T-helper 2 cell (primary cell): ENCODE measurements around the gene PRICKLE4.

Source experiments
- DNase-seq, 5 experiments: peaks; one replicate each; pipeline versions ENCODE4 v3.0.0 to v3.0.0-alpha.2; 2012 to 2022
- total RNA-seq, 2 donors: gene quantifications; one replicate each; lab custom pipeline; 2026; lab: John Stamatoyannopoulos, UW

PRICKLE4 gene, protein sequence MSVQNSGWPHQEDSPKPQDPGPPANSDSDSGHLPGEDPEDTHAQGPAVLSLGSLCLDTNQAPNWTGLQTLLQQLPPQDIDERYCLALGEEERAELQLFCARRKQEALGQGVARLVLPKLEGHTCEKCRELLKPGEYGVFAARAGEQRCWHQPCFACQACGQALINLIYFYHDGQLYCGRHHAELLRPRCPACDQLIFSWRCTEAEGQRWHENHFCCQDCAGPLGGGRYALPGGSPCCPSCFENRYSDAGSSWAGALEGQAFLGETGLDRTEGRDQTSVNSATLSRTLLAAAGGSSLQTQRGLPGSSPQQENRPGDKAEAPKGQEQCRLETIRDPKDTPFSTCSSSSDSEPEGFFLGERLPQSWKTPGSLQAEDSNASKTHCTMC
- 0 reads per million in 2 donors for total RNA-seq

DNA sequence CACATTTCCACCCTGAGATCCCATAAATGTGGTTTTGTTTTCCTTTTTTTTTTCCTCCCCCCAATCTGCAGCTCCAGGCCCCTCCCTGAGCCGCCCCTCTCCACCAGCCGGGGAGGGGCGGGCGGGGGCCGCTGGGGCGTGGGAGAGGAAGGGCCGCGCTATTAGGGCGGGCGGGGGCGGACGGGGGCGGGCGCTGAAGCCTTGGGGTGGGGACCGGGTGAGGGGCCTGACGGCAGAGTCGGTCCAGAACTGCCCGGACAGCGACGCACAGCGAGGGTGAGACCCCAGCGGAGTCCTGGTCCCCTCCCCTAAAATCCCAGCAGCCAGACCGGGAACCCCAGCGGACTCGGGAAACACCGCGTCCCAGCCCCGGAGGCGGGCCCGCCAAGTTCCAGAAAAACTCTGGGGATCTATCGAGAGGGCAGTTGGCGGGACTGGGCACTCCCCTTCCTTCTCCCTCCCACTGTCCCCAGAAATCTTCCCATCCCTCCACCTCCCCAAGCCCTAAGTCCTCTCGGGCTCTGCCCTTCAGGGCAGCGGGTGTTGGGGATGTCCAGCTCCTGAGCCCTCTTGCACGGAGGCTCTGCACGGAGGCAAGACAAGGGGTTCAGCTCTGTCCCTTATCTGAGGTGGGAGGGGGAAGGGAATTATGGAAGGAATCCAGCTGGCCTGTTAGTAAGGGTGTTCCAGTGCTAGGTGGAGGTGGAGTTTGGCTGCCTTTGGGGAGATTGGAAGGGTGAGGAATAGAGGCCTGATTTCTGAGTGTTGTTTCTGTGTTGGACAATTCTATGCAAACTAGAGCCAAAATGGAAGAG is at the start of gene PRICKLE4:
Gene PRICKLE4, plus strand, starts transcription at position 232 of the 815 bp plus-strand sequence. CDS start 2,692 bp downstream, outside the sequence.
- no peak for DNase-seq

DNA sequence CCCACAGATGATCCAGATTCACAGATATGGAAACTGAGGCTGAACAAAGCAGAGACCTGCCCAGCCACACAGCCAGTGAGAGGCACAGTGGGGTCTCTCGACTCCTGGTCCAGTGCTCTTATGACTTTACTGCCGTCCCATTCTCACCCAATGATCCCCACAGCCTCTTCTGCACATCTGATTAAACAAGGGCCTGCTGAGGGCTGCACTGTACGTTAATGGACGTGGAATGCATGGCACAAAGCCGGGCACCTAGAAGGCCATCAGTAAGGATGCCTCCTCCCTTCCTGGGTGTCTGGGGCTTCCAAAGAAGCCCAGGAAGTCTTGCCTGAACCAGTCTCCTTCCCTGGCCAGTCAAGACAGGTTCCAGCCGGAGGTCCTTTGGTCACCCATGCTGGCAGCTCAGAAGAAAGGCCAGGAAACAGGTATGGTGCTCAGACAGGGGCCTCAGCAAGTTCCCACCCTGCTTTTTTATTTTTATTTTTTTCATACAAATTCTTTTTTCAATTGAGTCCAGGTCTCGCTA is 49.0 kb upstream of the PRICKLE4 start:
- DNase-seq = no peak

DNA sequence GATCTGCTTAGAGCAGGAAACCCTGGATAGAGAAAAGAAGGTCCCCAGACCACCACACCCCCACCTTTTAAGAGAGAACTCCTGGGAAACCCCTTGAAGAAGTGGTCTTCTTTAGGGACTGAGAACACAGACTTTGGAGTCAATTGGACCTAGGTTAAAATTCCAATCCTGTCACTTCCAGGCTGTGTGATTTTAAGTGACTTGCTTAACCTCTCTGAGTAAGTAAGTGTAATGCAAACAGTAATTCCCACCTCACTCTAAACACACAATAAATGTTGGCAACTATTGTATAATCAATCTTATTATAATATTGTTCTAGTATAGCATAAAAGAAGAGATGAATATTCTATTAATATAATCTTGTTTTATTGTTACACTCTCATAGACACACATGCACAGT is 48.4 kb upstream of the PRICKLE4 start:
- no peak for DNase-seq

DNA sequence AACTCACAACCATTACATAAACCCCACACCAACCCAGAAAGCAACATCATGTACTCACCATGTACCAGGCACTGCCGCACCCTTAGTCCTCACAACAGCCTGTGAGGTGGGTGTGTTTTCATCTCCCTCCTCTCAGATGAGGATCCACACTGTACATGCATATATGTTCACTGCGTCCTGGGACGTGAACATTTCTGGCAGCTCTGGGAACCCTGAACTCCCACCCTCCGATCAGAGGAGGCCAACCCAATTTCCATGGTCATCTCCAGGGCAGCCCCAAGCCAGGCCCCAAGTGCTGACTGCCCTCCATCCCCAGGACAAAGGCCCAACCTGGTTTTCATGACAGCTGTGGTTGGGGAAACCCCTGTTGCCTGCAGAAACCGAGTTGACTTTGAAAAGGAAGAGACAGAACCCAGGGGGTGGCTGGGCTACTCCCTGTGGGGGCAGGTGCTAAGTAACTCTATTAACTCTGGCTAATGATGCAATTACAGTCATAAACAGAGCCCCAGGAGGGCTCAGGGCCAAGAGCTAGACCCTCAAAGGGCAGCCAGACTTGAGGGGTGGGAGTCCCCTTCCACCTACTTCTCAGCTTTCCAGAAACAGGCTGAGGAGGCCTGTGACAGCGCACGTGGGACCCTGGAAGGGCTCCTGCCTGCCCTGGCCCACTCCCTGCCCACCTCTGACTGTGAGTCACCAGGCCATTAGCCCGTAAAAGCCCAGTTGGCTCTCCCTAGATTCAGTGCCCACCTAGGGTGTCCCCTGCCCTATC is 47.8 kb upstream of the PRICKLE4 start:
- DNase-seq = peak in 4 of 5 experiments; percentile 23 to 79 (median 55)

DNA sequence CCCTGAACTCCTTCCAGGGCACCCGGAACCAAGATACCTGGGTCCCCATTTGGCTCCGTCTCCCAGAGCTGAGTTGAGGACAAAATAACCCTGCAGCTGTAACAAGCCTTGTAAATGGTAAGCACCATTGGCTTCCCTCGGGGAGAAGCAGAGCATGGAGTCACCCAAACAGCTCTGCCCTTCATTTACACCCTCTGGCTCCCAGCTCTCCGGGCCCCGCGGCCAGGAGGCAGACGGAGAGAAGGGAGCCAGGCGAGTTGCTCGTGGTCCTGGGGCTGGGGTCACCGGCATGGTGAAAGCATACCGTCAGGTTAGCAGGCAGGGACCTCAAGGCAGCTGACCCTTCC is 47.2 kb upstream of the PRICKLE4 start:
- no peak for DNase-seq

DNA sequence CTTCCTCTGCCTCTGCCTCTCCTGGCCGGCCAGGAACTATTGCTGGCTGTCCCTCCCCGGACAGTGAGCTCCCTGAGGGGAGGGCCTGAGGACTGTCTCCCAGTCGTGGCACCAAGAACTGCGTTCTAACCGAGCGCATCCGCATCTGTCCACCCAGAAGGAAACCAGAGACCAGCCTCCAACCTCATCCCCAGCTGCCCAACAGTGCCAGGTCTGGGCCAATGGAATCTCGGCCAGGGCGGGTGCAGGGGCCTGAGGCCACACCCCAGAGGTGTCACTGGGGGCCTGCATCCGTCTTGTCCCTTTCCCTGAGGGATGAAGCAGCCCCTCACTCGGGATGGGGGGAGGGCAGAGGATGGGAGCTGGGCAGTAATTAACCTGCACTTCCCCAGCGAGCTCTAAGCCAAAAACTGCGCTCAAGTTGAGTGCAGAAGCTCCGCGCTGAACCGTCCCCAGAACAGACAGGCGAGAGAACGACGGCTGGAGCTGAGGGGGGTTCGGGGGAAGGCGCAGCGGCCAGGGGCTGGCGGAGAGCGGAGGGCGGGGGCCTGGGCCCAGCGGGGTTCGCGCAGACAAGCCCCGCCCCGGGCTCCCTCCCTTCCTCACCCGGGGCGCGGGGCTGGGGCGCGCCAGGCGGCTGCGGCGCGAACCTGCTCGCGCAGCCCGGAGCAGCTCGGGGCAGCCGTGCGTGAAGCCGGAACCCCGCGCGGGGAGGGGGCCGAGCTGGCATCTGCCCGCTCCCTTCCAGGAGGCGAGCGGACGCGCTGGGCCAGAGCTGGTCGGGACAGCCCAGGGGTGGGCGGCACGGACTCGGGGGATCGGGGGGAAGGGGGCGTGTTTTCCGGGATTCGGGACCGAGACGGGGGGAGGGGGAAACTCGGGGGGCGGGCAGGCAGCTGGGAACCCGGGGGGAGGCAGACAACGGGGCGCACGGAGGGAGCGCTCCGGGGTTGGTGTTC is 46.6 kb upstream of the PRICKLE4 start:
- DNase-seq = peak; percentile 26 to 83 (median 65)

DNA sequence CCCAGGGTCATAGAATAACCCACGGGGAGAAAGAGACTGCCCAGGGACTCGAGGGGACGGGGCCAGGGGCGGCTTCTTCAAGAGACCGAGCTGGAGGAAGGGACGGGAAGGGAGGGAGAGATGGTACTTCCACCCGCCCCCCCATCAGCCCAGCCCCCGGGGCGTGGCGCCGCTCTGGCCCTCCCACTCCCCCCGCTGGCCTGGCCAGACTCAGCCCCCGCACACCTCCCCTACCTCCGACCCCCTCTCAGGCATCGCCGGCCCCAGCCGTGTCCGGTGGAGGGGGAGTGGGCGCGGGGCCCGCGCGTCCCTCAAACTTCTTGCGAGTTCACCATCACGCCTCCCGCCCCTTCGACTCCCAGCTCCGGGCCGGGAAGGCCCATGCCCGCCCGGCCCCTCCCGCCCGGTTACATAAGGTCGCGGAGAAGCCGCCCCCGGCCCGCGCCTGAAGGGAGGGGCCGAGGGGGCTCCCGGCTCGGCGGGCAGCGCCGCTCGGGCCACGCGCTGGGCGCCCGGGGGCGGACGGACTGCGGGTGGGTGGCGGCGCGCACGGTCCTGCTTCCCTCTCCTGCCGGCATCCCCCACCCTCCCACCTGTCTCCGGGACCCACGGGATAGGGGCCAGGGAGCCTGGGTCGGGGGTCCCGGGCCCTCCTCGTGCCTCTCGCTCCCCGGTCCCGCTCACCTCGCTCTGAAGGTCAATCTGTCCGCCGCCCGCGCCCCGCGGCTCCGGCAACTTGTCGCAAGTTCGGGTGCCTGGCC is 45.7 kb upstream of the PRICKLE4 start:
- peak; percentile 49 to 74 (median 57) for DNase-seq

DNA sequence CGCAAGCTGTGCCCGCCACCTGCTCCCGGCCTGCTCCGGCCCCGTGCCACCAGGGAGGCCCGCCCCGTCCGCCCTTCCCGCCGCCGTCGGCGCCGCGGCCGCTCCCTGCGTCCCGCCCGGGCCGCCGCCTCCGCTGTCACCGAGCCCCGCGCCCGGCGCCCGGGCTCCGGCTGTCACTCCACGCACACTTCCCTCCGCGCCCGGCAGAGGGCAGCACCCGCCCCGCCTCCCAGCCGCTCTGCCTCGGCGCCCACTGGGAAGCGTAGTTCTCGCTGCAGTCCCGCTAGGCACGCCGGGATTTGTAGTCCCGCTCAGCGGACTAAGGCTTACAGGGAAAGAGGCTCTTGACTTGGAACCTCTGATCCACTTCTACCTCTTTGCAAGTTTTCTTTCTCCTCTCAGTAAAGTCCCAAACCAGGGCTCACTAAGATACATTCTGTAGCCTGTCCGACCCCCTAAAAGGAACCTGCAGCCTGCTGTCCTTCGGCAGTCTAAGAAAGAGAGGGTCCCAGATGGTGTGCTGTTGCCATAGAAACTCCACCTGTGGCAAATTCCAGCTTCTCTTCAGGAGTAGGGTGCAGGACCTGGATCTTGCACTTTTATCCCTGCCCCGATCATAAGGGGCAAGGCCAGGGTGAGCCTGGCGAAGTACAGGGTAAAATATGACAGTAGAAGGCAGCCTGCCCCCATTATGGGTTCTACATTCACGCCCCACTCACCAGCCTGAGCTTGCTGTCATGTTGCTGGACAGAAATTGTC is 45.0 kb upstream of the PRICKLE4 start, which contains the start of gene TFEB:
Gene TFEB, minus strand, starts transcription at position 182 of the 759 bp plus-strand sequence. CDS start 44,395 bp downstream, outside the sequence.
- DNase-seq = peak; percentile 86 to 92 (median 91)

DNA sequence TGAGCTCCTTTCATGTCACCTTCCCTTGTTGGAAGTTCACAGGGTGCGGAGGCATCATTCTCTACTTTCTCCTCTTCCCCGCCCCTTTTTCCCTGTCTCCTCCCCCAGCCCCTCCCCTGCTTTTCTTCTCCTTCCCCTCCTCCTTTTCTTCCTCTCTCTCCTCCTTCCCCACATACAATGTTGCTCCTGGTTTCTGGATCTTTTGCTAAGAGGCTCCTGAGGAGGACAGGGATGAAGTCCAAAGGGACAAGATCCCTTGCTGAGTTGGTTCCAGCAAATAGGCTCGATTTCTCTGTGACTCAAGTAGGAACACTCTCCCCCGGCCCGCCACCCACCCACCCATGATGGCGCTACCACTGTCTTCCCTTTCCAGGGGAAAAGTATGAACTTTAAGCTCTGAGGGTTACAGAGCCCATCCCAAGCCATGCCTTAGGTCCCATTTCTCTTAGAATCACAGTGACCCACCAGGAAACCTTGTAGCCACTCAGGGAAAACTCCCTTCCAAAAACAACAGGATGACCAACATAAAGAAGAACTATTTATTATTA is 44.3 kb upstream of the PRICKLE4 start:
- no peak for DNase-seq

DNA sequence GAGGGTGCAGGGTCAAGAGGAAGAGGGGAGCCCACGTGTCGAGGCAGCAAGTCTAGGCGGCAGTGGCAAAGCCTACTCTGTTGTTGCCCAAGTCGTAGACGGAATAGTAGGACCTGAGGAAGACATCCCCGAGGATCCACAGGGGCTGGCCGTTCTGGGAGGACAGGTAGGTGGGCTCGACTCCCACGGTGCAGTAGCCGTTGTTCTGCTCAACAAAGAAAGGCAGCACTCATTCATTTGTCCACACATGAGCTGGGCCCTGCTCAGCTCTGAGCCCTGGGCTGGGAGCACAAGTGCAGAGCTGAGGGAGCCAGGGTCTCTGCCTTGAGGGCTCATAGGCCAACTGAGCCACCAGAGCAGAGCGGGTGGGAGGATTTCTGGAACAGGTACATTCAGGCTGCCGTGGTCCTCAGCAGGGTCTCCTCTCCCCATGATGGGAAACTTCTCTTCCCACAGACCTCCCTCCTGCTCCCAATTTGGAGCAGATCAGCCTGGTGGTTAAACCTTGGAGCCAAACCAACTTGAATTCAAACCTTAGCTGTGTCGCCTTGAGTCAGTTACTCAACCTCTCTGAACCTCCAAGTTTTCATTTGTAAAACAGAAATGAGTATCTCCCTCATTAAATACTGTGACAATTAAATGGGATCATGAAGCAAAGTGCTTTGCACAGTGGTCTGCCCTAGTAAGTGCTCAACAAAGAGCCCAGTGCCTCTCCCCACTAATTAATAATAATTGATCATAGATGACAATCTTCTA is 43.6 kb upstream of the PRICKLE4 start:
- DNase-seq = no peak

DNA sequence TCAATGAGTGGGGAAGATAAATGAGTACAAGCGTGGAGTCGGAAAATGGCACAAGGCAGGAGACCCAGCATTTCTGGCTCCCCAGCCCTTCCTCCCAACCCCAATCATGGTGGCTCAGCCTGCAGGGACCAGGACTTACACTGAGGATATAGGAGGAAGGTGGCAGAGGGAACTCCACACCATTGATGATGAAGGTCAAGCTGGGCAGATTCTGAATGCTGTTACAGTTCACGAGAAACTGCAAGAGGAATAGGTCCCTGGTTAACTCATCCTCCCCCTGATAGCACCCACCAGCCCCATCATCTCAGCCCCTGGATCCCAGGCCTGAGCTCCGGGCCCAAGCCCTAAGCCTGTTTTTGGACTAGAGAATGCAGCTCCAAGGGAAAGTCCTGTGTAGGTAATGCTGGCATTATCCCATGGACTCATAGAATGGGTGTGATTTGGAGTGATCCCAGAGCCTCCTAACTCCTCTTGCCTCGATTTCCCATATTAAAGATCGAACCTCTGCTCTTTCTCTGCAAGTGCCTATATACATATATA is 42.9 kb upstream of the PRICKLE4 start:
- DNase-seq = no peak

DNA sequence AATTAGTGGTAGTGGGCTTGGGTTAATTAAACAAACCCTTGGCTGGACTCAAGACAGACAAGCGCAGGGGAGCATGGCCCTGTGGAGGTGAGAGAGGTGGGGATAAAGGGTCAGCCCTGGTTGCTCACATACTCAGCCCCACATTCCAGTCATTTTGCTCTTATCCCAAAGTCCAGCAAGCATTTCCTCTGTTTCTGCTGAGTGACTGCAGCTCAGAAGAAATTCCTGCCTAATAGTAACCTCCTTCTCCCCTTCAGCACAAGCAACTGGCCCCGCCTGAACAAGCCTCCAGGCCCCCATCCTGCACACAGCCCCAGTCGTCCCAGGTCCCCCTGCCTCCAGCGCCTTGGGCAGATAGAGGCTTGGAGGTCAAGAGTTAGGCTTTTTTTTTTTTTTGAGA is 41.5 kb upstream of the PRICKLE4 start:
- no peak for DNase-seq

DNA sequence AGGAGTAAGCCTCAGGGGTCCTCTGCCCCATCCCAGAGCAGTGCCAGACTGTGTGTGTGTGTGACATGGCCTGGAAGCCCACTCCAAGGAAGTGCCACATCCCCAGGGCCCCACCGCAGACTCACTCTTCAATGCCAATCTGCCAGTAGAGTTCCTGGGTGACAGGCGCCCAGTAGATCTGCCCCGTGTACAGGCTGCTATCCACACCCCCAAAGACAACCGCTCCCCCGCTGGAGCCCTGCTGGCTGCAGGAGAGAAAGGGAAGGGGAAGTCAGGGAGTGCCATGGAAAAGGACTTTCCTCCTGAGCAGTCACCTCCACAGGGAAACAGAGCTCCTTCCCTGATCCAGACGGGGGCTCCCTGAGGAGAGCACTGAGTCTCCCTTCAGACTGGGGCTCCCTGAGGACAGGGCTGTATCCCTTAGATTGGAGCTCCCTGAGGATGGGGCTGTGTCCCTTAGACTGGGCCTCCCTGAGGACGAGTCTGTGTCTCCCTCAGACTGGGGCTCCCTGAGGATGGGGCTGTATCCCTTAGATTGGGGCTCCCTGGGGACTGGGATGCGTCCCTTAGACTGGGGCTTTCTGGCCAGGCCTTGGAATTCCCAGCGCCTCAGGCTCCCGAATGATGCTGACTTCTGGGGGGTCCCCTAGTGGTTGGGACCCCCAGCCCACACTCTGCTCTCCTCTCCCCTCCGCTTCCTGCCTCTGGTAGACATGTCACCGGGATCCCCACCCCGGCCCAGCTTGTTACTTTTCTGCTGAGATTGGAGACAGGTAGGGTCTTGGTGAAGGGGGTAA is 40.0 kb upstream of the PRICKLE4 start:
- DNase-seq = no peak

DNA sequence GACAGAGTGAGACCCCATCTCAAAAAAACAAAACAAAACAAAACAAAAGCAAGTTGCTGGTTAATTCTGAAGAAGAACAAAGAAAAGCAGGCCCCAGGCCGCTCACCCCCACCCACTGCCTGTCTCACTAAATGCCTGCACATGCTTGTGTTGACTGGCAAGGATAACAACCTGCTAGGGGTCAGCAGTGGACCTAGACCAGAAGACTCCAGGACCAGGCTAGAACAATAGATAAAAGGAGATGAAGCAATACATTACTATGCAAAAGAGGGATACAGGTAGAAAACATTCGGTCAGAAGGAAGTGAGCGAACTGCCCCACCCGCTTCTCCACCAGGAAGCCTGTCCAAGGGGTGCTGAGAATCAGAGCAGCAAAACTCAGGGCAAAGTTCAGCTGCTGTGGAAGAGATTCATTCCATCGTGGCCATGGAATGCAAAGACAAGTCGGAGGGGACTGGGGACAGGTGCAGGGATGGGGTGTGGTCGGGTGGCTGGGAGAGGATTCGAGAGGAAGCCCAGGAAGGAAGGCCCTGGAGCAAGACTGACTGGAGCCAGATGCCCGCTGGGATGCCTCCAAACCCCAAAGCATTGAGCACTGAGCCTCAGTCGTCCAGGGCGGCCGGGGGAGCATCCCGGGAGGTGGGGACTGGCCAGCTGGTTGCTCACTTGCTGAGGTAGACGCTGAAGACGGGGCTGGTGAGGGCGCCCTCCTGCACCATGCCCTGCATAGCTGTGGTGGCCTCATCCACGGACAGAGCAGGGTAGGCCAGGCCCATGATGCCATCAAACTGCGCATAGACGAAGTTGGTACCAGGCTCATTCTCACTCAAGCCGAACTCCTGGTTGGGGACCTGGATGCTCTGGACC is 38.7 kb upstream of the PRICKLE4 start:
- no peak for DNase-seq

DNA sequence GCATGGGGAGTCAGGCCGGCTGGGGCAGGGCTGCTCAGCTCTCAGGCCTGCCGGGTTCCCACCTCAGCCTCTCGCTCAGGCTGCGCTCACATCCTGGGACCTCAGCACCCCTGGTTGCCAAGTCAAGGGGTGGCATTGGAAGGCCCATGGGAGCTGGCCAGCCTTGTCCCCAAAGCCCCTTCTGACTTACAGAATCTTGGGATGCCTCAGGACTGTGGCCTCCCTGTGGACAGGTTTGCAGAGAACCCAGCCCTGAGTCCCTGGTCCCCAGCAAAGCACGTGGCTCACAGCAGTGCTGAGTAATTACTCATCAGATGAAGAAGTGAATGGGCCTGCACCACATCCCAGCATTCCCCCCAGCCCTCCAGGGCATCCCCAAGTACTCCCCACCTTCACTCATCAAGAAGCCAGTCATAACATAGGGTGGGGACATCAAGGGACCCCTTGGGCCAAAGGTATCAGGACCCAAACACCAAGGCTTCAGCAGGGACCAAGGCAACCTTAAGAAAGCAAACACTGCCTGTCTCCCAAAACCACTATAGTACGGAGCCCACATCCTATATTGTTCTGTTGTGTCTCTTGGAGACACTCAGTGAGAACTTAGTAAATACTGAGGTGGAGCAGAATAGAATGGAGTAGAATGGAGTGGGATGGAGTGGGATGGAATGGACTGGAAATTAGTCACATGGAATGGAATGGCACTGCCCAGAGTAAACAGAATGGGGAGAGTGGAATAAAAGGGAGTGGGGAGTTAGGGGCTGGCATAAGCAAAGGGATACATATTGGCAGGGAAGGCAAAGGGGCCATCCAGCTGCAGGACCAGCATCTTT is 37.0 kb upstream of the PRICKLE4 start:
- DNase-seq = no peak
